Natural killer cell (primary cell): ENCODE data around the gene LYPD6B. TPM values are rescaled to one million over a fixed set of nuclear protein-coding genes. Genes with fewer than 3 reads are reported as not detected.

Experiments used
- ATAC-seq, 3 donors: fragments of 150-1000 bp in 2 of 3; fragments of 200-7000 bp in 1 of 3; cut with Tn5 transposase; 1 replicate in 1 of 3; 2 replicates in 2 of 3; pipeline ENCODE4 v1.10.0; 2021; ENCODE audit warnings: mild to moderate bottlenecking in 2 of 3, moderate library complexity in 2 of 3
- DNase-seq, 2 donors: peaks; one replicate each; pipeline versions ENCODE4 v3.0.0 to v3.0.0-alpha.2; 2013 to 2021; ENCODE audit warnings: mixed read lengths in 1 of 2
- H3K27ac ChIP-seq: one replicate; pipeline ENCODE4 v1.5.1; 2013; ENCODE audit warnings: mild to moderate bottlenecking, low read length
- H3K27me3 ChIP-seq: one replicate; pipeline ENCODE4 v1.6.1; 2013; ENCODE audit warnings: low read length; ENCODE audit not compliant: control insufficient read depth, insufficient read depth
- H3K36me3 ChIP-seq: one replicate; pipeline ENCODE4 v1.6.1; 2013; ENCODE audit warnings: low read length; ENCODE audit not compliant: control insufficient read depth, insufficient read depth
- H3K4me1 ChIP-seq: one replicate; pipeline ENCODE4 v1.6.1; 2013; ENCODE audit warnings: low read length; ENCODE audit not compliant: control insufficient read depth, insufficient read depth
- H3K4me3 ChIP-seq: one replicate; pipeline ENCODE4 v1.5.1; 2013; ENCODE audit warnings: low read length
- H3K9me3 ChIP-seq: one replicate; pipeline ENCODE4 v1.6.1; 2013; ENCODE audit warnings: low read length; ENCODE audit not compliant: control insufficient read depth, insufficient read depth
- H3K27ac Mint-ChIP-seq, 2 donors: one replicate each; pipeline ENCODE4 v1.8.0; 2022; ENCODE audit warnings: mild to moderate bottlenecking in 2 of 2, mixed read lengths in 2 of 2, moderate library complexity in 1 of 2
- H3K27me3 Mint-ChIP-seq, 2 donors: one replicate each; pipeline ENCODE4 v1.8.0; 2022; ENCODE audit warnings: low read depth in 2 of 2, mixed read lengths in 2 of 2
- H3K36me3 Mint-ChIP-seq: one replicate; pipeline ENCODE4 v1.8.0; 2022; ENCODE audit warnings: mixed read lengths
- H3K4me1 Mint-ChIP-seq, 2 donors: one replicate each; pipeline ENCODE4 v1.8.0; 2022; ENCODE audit warnings: mixed read lengths in 2 of 2
- H3K4me3 Mint-ChIP-seq: one replicate; pipeline ENCODE4 v1.8.0; 2022; ENCODE audit warnings: mild to moderate bottlenecking, moderate library complexity, mixed read lengths
- H3K9me3 Mint-ChIP-seq, 2 donors: one replicate each; pipeline ENCODE4 v1.8.0; 2022; ENCODE audit warnings: mixed read lengths in 2 of 2
- WGBS: methylation state at CpG from one replicate; pipeline ENCODE4 v1.1.7; 2013; ENCODE audit warnings: missing lambda C conversion rate; ENCODE audit not compliant: insufficient coverage; 5-methylcytosine and 5-hydroxymethylcytosine counted together
- intact Hi-C: fragments of 100-400 bp; cut with micrococcal nuclease; formaldehyde crosslinking; loops from one replicate; pipeline ENCODE4 v1.14.2; 2022
- total RNA-seq, 4 donors: library from RNA; stranded (reverse); fragments of 120-200 nt in 1 of 4; gene quantifications; one replicate each; pipeline versions ENCODE4 v1.2.3 to v1.2.4, GENCODE V29; 2013 to 2022
- TF ChIP-seq, protein P1 (sequence below): fragments of 200-600 bp; IDR thresholded peaks from one replicate; pipeline ENCODE4 v1.8.0; 2022; ENCODE audit warnings: antibody characterized with exemption

Gene LYPD6B
- total RNA-seq, 3 donors from 2014 or later (not counting 1 experiment from before 2014, with no cell fraction given), result not detected

DNA sequence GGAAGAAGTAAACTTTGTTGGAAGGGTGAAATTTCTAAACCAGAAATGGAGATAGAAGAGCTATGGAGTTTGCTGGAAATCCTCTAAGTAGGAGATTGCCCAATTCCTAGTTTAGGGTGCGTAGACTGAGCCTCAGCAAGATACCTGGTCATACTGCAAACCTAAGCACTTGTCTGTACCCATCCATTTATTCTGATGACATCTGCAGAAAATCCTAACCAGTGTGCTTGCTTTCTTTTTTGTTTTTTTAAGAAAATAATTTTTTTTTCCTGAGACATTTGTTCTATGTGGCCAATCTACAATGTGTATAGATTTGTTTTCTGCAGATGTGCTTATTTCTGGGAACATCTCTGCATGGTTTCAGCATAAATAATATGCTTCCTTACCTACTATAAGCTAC, 144.7 kb downstream of the LYPD6B start:
- ATAC-seq, result no peak
- Histone ChIP-seq H3K27me3 (no peaks in the 10 kb centered on the region), H3K4me3 (no peak overlapping the region), H3K36me3 (no peaks in the 10 kb centered on the region), H3K9me3 (no peaks in the 10 kb centered on the region), H3K4me1 (no peaks in the 10 kb centered on the region), H3K27ac (no peak overlapping the region)
- no peak for DNase-seq
- no peaks in the 10 kb centered on the region for H3K9me3 Mint-ChIP-seq
- no peaks in the 10 kb centered on the region for H3K36me3 Mint-ChIP-seq
- H3K4me1 Mint-ChIP-seq, result no peaks in the 10 kb centered on the region
- WGBS, result 100% methylated on average over 1 of the region's 1 CpG
- H3K4me3 Mint-ChIP-seq, result no peak overlapping the region
- no peaks in the 10 kb centered on the region for H3K27me3 Mint-ChIP-seq
- intact Hi-C loops, result no loop called here
- H3K27ac Mint-ChIP-seq, result no peak overlapping the region
- TF ChIP-seq, protein P1, sequence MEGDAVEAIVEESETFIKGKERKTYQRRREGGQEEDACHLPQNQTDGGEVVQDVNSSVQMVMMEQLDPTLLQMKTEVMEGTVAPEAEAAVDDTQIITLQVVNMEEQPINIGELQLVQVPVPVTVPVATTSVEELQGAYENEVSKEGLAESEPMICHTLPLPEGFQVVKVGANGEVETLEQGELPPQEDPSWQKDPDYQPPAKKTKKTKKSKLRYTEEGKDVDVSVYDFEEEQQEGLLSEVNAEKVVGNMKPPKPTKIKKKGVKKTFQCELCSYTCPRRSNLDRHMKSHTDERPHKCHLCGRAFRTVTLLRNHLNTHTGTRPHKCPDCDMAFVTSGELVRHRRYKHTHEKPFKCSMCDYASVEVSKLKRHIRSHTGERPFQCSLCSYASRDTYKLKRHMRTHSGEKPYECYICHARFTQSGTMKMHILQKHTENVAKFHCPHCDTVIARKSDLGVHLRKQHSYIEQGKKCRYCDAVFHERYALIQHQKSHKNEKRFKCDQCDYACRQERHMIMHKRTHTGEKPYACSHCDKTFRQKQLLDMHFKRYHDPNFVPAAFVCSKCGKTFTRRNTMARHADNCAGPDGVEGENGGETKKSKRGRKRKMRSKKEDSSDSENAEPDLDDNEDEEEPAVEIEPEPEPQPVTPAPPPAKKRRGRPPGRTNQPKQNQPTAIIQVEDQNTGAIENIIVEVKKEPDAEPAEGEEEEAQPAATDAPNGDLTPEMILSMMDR, result no peak

DNA sequence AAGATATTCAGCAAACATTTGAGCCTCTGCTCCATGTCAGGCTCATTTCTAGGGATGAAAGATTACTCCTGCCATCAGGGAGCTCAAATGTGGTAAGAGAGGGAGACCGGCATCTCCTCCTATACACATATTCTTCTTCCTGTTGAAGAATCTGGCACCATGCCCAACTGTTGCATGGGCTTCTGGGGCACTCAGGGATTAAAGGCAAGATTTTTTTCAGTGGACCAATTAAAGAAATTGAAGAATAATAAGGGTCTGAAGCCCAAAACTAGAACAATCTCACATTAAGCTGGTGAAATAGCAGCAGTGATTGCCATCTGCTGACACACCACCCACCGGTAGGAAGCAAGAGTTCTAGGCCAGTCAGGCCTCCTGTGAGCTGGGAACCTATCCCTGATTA, 146.5 kb downstream of the LYPD6B start:
- no peak for DNase-seq
- ATAC-seq, result no peak
- no peaks in the 10 kb centered on the region for H3K9me3 ChIP-seq
- TF ChIP-seq, protein P1, result no peak
- no peaks in the 10 kb centered on the region for H3K27me3 ChIP-seq
- Mint-ChIP-seq H3K27me3 (no peaks in the 10 kb centered on the region), H3K4me3 (no peak overlapping the region), H3K36me3 (no peaks in the 10 kb centered on the region), H3K27ac (no peak overlapping the region), H3K9me3 (no peaks in the 10 kb centered on the region), H3K4me1 (no peaks in the 10 kb centered on the region)
- intact Hi-C loops, result no loop called here
- H3K4me1 ChIP-seq, result no peaks in the 10 kb centered on the region
- H3K36me3 ChIP-seq, result no peaks in the 10 kb centered on the region
- WGBS, result 100% methylated on average over 1 of the region's 2 CpGs
- H3K27ac ChIP-seq, result no peak overlapping the region
- no peak overlapping the region for H3K4me3 ChIP-seq

DNA sequence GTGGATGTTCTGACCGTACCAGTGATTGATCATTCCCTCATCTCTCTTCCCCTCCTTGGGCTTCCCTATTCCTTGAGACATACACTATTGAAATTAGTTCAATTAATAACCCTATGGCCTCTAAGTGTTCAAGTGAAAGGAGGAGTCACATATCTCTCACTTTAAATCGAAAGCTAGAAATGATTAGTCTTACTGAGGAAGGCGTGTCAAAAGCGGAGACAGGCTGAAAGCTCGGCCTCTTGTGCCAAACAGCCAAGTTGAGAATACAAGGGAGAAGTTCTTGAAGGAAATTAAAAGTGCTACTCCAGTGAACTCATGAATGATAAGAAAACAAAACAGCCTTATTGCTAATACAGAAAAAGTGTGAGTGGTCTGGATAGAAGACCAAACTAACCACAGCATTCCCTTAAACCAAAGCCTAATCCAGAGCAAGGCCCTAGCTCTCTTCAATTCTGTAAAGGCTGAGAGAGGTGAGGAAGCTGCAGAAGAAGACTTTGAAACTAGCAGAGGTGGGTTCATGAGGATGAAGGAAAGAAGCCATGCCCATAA, 147.5 kb downstream of the LYPD6B start:
- no peak overlapping the region for H3K27ac Mint-ChIP-seq
- no peaks in the 10 kb centered on the region for H3K36me3 ChIP-seq
- no peaks in the 10 kb centered on the region for H3K27me3 ChIP-seq
- H3K27me3 Mint-ChIP-seq, result no peaks in the 10 kb centered on the region
- no peaks in the 10 kb centered on the region for H3K4me1 Mint-ChIP-seq
- ATAC-seq (no peak), DNase-seq (no peak)
- intact Hi-C loops, result no loop called here
- H3K4me3 Mint-ChIP-seq, result no peak overlapping the region
- no peaks in the 10 kb centered on the region for H3K9me3 Mint-ChIP-seq
- H3K36me3 Mint-ChIP-seq, result no peaks in the 10 kb centered on the region
- WGBS, result 92% methylated on average over 5 of the region's 5 CpGs
- no peak overlapping the region for H3K4me3 ChIP-seq
- no peak overlapping the region for H3K27ac ChIP-seq
- TF ChIP-seq, protein P1, result no peak
- H3K9me3 ChIP-seq, result no peaks in the 10 kb centered on the region
- no peaks in the 10 kb centered on the region for H3K4me1 ChIP-seq

DNA sequence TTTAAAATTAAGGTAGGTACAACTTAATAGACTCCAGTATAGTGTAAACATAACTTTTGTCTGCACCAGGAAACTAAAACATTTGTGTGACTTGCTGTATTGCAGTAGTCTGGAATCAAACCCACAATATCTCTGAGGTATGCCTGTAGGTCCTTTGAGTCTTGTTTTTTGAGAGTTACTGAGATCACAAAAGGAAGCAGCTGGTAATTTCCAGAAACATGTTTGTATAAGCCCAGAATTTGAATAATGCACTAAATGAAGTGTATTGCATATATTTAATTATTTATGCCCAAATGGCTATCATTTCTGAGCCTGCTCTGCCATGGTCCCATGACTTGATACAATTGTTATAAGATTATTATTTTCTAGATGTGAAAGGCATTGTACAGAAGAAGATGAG, 148.6 kb downstream of the LYPD6B start:
- Histone ChIP-seq H3K9me3 (no peaks in the 10 kb centered on the region), H3K27ac (no peak overlapping the region), H3K36me3 (no peaks in the 10 kb centered on the region), H3K4me3 (no peak overlapping the region), H3K27me3 (no peaks in the 10 kb centered on the region), H3K4me1 (no peaks in the 10 kb centered on the region)
- no peak overlapping the region for H3K4me3 Mint-ChIP-seq
- intact Hi-C loops, result no loop called here
- ATAC-seq, result no peak
- H3K36me3 Mint-ChIP-seq, result no peaks in the 10 kb centered on the region
- DNase-seq, result no peak
- no peak overlapping the region for H3K27ac Mint-ChIP-seq
- no peaks in the 10 kb centered on the region for H3K27me3 Mint-ChIP-seq
- no peaks in the 10 kb centered on the region for H3K4me1 Mint-ChIP-seq
- no peaks in the 10 kb centered on the region for H3K9me3 Mint-ChIP-seq
- TF ChIP-seq, protein P1, result no peak
